Esophagus muscularis mucosa (tissue), 4 donors: ENCODE data around the gene KDSR. TPM values are rescaled to one million over a fixed set of nuclear protein-coding genes. Genes with fewer than 3 reads are reported as not detected.
A peak's percentile ranks its signal among the peaks of the same experiment; 100 is the strongest.

Source experiments
- DNase-seq: peaks from one replicate; pipeline ENCODE4 v3.0.0-alpha.2; 2017; ENCODE audit errors: extremely low spot score
- H3K27ac ChIP-seq, 4 donors: fragments of 200-600 bp; sonication (generic); replicated peaks in 1 of 4; 1 replicate in 3 of 4; 2 replicates in 1 of 4; pipeline ENCODE4 v1.5.1; 2016 to 2019; ENCODE audit warnings: mild to moderate bottlenecking in 1 of 4
- H3K27me3 ChIP-seq, 4 donors: fragments of 200-600 bp; sonication (generic); one replicate each; pipeline versions ENCODE4 v1.5.1 to v1.6.0; 2016 to 2019
- H3K36me3 ChIP-seq, 4 donors: fragments of 200-600 bp; sonication (generic); one replicate each; pipeline ENCODE4 v1.5.1; 2016 to 2019
- H3K4me1 ChIP-seq, 4 donors: fragments of 200-600 bp; sonication (generic); one replicate each; pipeline ENCODE4 v1.5.1; 2016 to 2019
- H3K4me3 ChIP-seq, 4 donors: fragments of 200-600 bp; sonication (generic); 1 replicate in 2 of 4; 2 replicates in 2 of 4; pipeline ENCODE4 v1.5.1; 2016 to 2019; ENCODE audit warnings: mild to moderate bottlenecking in 4 of 4, moderate library complexity in 1 of 4
- H3K9me3 ChIP-seq, 4 donors: fragments of 200-600 bp; sonication (generic); 1 replicate in 3 of 4; 2 replicates in 1 of 4; pipeline ENCODE4 v1.5.1; 2016 to 2019
- EP300 ChIP-seq: sonication (generic); formaldehyde crosslinking; IDR thresholded peaks from one replicate; pipeline ENCODE4 v1.6.1; 2017; ENCODE audit warnings: antibody characterized with exemption
- POLR2A ChIP-seq: fragments of 450-650 bp; IDR thresholded peaks from one replicate; pipeline ENCODE4 v1.6.1; 2017; ENCODE audit warnings: antibody characterized with exemption, moderate library complexity, mild to moderate bottlenecking, low read depth
- POLR2AphosphoS5 ChIP-seq, 2 donors: sonication (generic); formaldehyde crosslinking; IDR thresholded peaks; one replicate each; pipeline ENCODE4 v1.6.1; 2017; ENCODE audit warnings: antibody characterized with exemption in 2 of 2
- WGBS: methylation state at CpG from one replicate; pipeline ENCODE4 v1.1.5; 2018; 5-methylcytosine and 5-hydroxymethylcytosine counted together
- intact Hi-C: fragments of 100-400 bp; cut with DNase I; formaldehyde crosslinking; loops from one replicate; pipeline ENCODE4 v1.15.1; 2023
- total RNA-seq, 4 donors: library from RNA; depleted of rRNA; stranded (reverse); fragments of >200 nt; gene quantifications; one replicate each; pipeline versions ENCODE4 v1.1.0 to v1.2.1, GENCODE V29; 2016
- TF ChIP-seq, protein P1 (sequence below), 3 experiments: fragments of 200-600 bp in 2 of 3; fragments of 450-650 bp in 1 of 3; sonication (generic) in 2 of 3; IDR thresholded peaks; one replicate each; pipeline ENCODE4 v1.5.1; 2017 to 2019; ENCODE audit warnings: antibody characterized with exemption in 3 of 3, mild to moderate bottlenecking in 2 of 3, moderate library complexity in 1 of 3

Gene KDSR
- total RNA-seq, 4 donors from 2014 or later, result 41.8 to 58.8 (median 49.8) TPM

DNA sequence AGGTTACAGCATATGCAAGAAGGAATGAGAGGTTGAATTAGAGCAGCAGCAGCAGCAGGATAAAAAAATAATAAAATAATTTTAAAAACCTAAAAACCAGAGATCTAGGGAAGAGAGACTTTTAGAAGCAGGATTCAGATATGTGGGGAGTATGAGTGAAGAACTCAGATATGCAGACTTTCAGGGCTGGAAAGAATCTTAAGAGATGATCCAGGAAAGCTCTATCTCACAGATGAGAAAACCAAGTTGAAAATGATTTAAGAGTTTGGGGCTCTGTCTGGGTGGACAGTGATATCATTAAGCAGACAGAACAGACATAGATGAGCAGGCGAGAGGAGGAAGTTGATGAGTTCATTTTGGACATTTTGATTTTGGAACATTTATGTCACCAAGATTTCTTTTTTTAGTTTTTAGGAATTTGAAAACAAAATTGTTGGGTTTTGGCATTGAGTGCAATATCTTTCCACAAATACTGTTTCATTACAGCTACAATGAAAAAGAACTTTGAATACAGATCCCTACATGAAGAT is 79.2 kb downstream of the KDSR start:
- intact Hi-C loops, result no loop called here
- Histone ChIP-seq H3K4me1 (peaks cover 27 to 100% (median 92%) of the 10 kb centered on the region in 4 donors), H3K4me3 (no peak overlapping the region), H3K36me3 (no peaks in the 10 kb centered on the region), H3K27ac (peak overlapping the region; percentile 41 to 79 (median 62)), H3K27me3 (no peaks in the 10 kb centered on the region), H3K9me3 (no peaks in the 10 kb centered on the region)
- 61% methylated on average over 1 of the region's 1 CpG for WGBS
- DNase-seq, result no peak
- TF ChIP-seq POLR2AphosphoS5 (IDR thresholded peaks at IDR 0.05) (no peak), EP300 (no peak), POLR2A (no peak)
- TF ChIP-seq, protein P1, sequence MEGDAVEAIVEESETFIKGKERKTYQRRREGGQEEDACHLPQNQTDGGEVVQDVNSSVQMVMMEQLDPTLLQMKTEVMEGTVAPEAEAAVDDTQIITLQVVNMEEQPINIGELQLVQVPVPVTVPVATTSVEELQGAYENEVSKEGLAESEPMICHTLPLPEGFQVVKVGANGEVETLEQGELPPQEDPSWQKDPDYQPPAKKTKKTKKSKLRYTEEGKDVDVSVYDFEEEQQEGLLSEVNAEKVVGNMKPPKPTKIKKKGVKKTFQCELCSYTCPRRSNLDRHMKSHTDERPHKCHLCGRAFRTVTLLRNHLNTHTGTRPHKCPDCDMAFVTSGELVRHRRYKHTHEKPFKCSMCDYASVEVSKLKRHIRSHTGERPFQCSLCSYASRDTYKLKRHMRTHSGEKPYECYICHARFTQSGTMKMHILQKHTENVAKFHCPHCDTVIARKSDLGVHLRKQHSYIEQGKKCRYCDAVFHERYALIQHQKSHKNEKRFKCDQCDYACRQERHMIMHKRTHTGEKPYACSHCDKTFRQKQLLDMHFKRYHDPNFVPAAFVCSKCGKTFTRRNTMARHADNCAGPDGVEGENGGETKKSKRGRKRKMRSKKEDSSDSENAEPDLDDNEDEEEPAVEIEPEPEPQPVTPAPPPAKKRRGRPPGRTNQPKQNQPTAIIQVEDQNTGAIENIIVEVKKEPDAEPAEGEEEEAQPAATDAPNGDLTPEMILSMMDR (IDR thresholded peaks at IDR 0.05), result no peak

DNA sequence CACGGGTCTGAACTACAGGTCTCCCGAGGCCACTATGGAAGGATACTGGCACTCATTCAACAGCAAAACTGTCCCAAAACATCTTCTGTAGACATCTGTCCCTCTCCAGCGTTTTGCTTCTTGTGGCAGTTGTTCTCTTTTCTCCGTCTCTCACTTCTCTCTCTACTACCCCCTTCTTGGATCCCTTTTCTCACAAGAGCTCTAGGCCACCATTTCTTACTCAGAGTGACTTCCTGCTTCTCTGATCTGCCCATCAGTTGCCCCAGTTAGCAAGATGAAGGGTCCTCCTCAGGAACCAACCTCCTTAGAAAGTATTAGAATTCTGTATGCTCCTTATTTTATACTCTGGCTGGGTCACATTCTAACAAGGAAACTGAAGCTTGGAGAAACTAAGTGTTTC is 80.1 kb downstream of the KDSR start:
- no peaks in the 10 kb centered on the region for H3K27me3 ChIP-seq
- H3K36me3 ChIP-seq, result no peaks in the 10 kb centered on the region
- 81% methylated on average over 4 of the region's 4 CpGs for WGBS
- TF ChIP-seq, protein P1 (IDR thresholded peaks at IDR 0.05), result no peak
- TF ChIP-seq POLR2A, result no peak
- no peak for TF ChIP-seq POLR2AphosphoS5 (IDR thresholded peaks at IDR 0.05)
- no peak for TF ChIP-seq EP300
- H3K4me1 ChIP-seq, result peaks cover 27 to 100% (median 96%) of the 10 kb centered on the region in 4 donors
- intact Hi-C loops, result no loop called here
- DNase-seq, result peak; percentile 47
- peak overlapping the region; percentile 41 to 79 (median 62) for H3K27ac ChIP-seq
- no peak overlapping the region for H3K4me3 ChIP-seq
- H3K9me3 ChIP-seq, result no peaks in the 10 kb centered on the region

DNA sequence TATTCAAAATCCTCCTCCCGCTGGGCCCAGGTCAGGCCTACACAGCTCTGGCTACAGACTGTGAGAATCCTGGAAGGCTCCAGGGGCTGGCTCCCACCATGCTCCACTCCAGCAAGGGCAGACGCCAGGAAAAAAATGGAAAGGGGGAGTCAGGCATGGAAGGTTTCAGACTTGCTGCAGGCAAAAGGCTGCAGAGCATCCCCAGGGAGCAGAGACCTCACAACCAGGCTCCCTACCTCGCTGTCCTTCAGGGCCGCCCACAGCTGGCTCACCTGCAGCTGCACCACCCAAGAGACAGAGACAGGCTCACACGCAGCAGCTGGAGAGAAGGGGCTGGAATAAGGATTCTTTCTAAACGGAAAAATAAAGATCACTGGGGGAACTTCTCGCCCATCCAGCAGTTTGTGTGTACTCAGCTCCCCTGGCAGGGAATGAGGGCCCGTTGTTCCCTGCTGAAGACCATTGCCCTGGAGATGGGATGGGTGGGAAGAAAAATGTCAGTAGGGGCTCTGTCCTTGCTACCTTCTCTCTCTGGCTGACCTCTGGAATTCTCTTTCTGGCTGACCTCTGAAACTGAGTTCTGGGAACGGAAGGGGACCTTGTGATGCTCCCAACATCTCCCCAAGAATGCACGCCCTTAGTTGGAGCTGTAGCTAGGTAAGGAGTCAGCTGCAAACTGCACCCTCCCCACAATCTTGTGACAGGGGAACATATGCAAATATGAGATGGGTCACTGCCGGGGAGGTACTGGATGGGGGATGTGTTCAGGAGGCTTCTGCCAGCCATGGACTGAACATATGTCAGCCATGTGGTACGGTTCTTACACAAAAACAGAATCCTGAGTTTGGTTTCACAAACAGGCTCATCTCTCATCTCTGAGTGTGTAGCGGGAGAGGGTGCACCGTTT is 81.9 kb downstream of the KDSR start:
- H3K9me3 ChIP-seq, result no peaks in the 10 kb centered on the region
- intact Hi-C loops, result no loop called here
- H3K4me3 ChIP-seq, result no peak overlapping the region
- no peaks in the 10 kb centered on the region for H3K27me3 ChIP-seq
- peak overlapping the region; percentile 63 to 82 (median 76) for H3K27ac ChIP-seq
- H3K4me1 ChIP-seq, result peaks cover 11 to 100% (median 98%) of the 10 kb centered on the region in 4 donors
- WGBS, result 55% methylated on average over 13 of the region's 14 CpGs
- TF ChIP-seq EP300, result no peak
- TF ChIP-seq, protein P1 (IDR thresholded peaks at IDR 0.05), result no peak
- no peak for TF ChIP-seq POLR2AphosphoS5 (IDR thresholded peaks at IDR 0.05)
- no peak for TF ChIP-seq POLR2A
- peak; percentile 66 for DNase-seq
- no peaks in the 10 kb centered on the region for H3K36me3 ChIP-seq

DNA sequence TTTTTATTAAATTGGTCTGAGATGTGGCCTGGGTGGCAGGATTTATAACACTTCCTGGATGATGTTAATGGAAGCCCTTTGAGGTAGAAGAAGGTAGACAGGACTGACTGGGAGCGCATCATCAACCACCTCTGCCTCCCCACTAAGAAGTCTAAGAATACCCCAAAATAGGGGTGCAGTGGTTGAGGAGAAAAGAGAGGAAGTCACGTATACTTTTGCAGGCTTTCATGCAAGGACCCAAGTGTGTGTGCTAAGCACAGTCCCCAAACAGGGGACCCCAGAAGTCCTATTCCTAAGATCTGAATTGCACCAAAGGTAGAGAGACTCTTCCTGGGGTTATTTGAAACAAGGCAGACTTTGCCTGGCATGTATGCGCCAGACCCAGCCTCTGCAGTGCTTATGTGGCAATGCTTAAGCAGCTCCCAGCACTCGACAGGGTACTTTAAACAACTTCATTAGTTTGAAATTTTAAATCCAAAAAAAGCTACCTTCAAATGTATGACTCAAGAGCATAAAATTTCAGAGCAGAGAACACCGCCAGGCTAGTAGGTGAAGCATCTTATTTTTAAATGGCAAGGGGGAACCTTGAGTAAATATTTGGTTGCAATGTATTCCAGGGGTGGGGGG is 82.7 kb downstream of the KDSR start:
- WGBS, result 78% methylated on average over 5 of the region's 5 CpGs
- Histone ChIP-seq H3K4me1 (peaks cover 11 to 100% (median 97%) of the 10 kb centered on the region in 4 donors), H3K9me3 (no peaks in the 10 kb centered on the region), H3K4me3 (no peak overlapping the region), H3K27ac (peak overlapping the region; percentile 63 to 82 (median 76)), H3K36me3 (no peaks in the 10 kb centered on the region), H3K27me3 (no peaks in the 10 kb centered on the region)
- intact Hi-C loops, result no loop called here
- peak; percentile 34 to 59 for TF ChIP-seq POLR2AphosphoS5 (IDR thresholded peaks at IDR 0.05)
- no peak for TF ChIP-seq POLR2A
- DNase-seq, result no peak
